ENCODE data around the gene DLGAP3. TPM values are rescaled to one million over a fixed set of nuclear protein-coding genes. Genes with fewer than 3 reads are reported as not detected.

The DLGAP3 gene
- total RNA-seq, 2 experiments from 2014 or later: 0.69 to 0.74 TPM

- Mint-ChIP-seq H3K36me3 (ENCODE audit: low read depth) (peaks cover 9% of the 10 kb centered on the region), H3K27me3 (ENCODE audit: low read depth) (no peaks in the 10 kb centered on the region), H3K27ac (no peak overlapping the region), H3K4me3 (no peak overlapping the region), H3K4me1 (ENCODE audit: low read depth) (peaks cover 42% of the 10 kb centered on the region), H3K9me3 (no peaks in the 10 kb centered on the region)
- DNase-seq: no peak
- intact Hi-C loops (cut with micrococcal nuclease): loop anchor here (10.0 kb wide), 2 partner anchors 698 to 918 kb away; partner anchors contain the start of genes KIAA0319L and NCDN
- CTCF ChIA-PET: interaction anchor here (0.6 to 0.9 kb wide), 3 partner anchors 11 to 573 kb away, joined by 3 to 4 read pairs (median 4); no protein-coding TSS in a partner anchor
These were observed 72.8 kb downstream of the DLGAP3 start for GRCh38 chr1:34856697-34857096.

GRCh38 chr1:34852677-34853217 lies 76.7 kb downstream of the DLGAP3 start:
- H3K4me3 Mint-ChIP-seq: no peak overlapping the region
- H3K27me3 Mint-ChIP-seq (ENCODE audit: low read depth): no peaks in the 10 kb centered on the region
- DNase-seq: peak; percentile 96
- peaks cover 29% of the 10 kb centered on the region for H3K4me1 Mint-ChIP-seq (ENCODE audit: low read depth)
- H3K9me3 Mint-ChIP-seq: no peaks in the 10 kb centered on the region
- H3K27ac Mint-ChIP-seq: peak overlapping the region; percentile 2
- H3K36me3 Mint-ChIP-seq (ENCODE audit: low read depth): peaks cover 24% of the 10 kb centered on the region
- CTCF ChIA-PET: interaction anchor here (0.6 to 2.2 kb wide), 28 partner anchors 9 to 967 kb away, joined by 3 to 19 read pairs (median 4); partner anchors contain the start of genes GJA4 and TMEM35B
- intact Hi-C loops (cut with micrococcal nuclease): loop anchor here (1.0 to 10.0 kb wide), 6 partner anchors 14 to 922 kb away; partner anchors contain the start of genes KIAA0319L and NCDN

GRCh38 chr1:34851431-34852105 lies 77.9 kb downstream of the DLGAP3 start:
- Mint-ChIP-seq H3K27ac (no peak overlapping the region), H3K9me3 (no peaks in the 10 kb centered on the region), H3K36me3 (ENCODE audit: low read depth) (peaks cover 24% of the 10 kb centered on the region), H3K4me1 (ENCODE audit: low read depth) (peaks cover 18% of the 10 kb centered on the region), H3K27me3 (ENCODE audit: low read depth) (no peaks in the 10 kb centered on the region), H3K4me3 (no peak overlapping the region)
- intact Hi-C loops (cut with micrococcal nuclease): loop anchor here (1.0 to 10.0 kb wide), 6 partner anchors 15 to 923 kb away; partner anchors contain the start of genes KIAA0319L and NCDN
- no peak for DNase-seq
- CTCF ChIA-PET: interaction anchor here (0.7 to 2.1 kb wide), 6 partner anchors 13 to 215 kb away, joined by 3 to 19 read pairs (median 4); partner anchors contain the start of gene GJA4

GRCh38 chr1:34850382-34850781 lies 79.1 kb downstream of the DLGAP3 start:
- DNase-seq: no peak
- Mint-ChIP-seq H3K9me3 (no peaks in the 10 kb centered on the region), H3K27ac (no peak overlapping the region), H3K4me1 (ENCODE audit: low read depth) (peaks cover 12% of the 10 kb centered on the region), H3K4me3 (no peak overlapping the region), H3K36me3 (ENCODE audit: low read depth) (peaks cover 21% of the 10 kb centered on the region), H3K27me3 (ENCODE audit: low read depth) (no peaks in the 10 kb centered on the region)
- CTCF ChIA-PET: no interaction called here
- intact Hi-C loops (cut with micrococcal nuclease): loop anchor here (10.0 kb wide), 2 partner anchors 704 to 924 kb away; partner anchors contain the start of genes KIAA0319L and NCDN

GRCh38 chr1:34847094-34847493 lies 82.4 kb downstream of the DLGAP3 start:
- H3K27me3 Mint-ChIP-seq (ENCODE audit: low read depth): no peaks in the 10 kb centered on the region
- CTCF ChIA-PET: interaction anchor here (1.1 kb wide), 1 partner anchor 61 kb away, joined by 3 read pairs; no protein-coding TSS in a partner anchor
- no peak overlapping the region for H3K4me3 Mint-ChIP-seq
- H3K4me1 Mint-ChIP-seq (ENCODE audit: low read depth): peaks cover 8% of the 10 kb centered on the region
- no peaks in the 10 kb centered on the region for H3K9me3 Mint-ChIP-seq
- peaks cover 17% of the 10 kb centered on the region for H3K36me3 Mint-ChIP-seq (ENCODE audit: low read depth)
- intact Hi-C loops (cut with micrococcal nuclease): no loop called here
- no peak overlapping the region for H3K27ac Mint-ChIP-seq
- no peak for DNase-seq

GRCh38 chr1:34846265-34846664 lies 83.2 kb downstream of the DLGAP3 start:
- no peak for DNase-seq
- H3K9me3 Mint-ChIP-seq: no peaks in the 10 kb centered on the region
- H3K4me3 Mint-ChIP-seq: no peak overlapping the region
- peaks cover 17% of the 10 kb centered on the region for H3K36me3 Mint-ChIP-seq (ENCODE audit: low read depth)
- intact Hi-C loops (cut with micrococcal nuclease): no loop called here
- no peaks in the 10 kb centered on the region for H3K27me3 Mint-ChIP-seq (ENCODE audit: low read depth)
- no peak overlapping the region for H3K27ac Mint-ChIP-seq
- H3K4me1 Mint-ChIP-seq (ENCODE audit: low read depth): peaks cover 8% of the 10 kb centered on the region
- CTCF ChIA-PET: no interaction called here

GRCh38 chr1:34845131-34845901 lies 84.1 kb downstream of the DLGAP3 start:
- Mint-ChIP-seq H3K4me1 (ENCODE audit: low read depth) (peaks cover 7% of the 10 kb centered on the region), H3K9me3 (no peaks in the 10 kb centered on the region), H3K36me3 (ENCODE audit: low read depth) (peaks cover 14% of the 10 kb centered on the region), H3K27me3 (ENCODE audit: low read depth) (no peaks in the 10 kb centered on the region), H3K27ac (no peak overlapping the region), H3K4me3 (no peak overlapping the region)
- intact Hi-C loops (cut with micrococcal nuclease): no loop called here
- no peak for DNase-seq
- CTCF ChIA-PET: interaction anchor here (0.6 to 1.9 kb wide), 2 partner anchors 7 to 405 kb away, joined by 3 to 9 read pairs; no protein-coding TSS in a partner anchor

GRCh38 chr1:34844252-34844634 lies 85.2 kb downstream of the DLGAP3 start:
- Mint-ChIP-seq H3K4me3 (no peak overlapping the region), H3K27me3 (ENCODE audit: low read depth) (no peaks in the 10 kb centered on the region), H3K9me3 (no peaks in the 10 kb centered on the region), H3K4me1 (ENCODE audit: low read depth) (peaks cover 5% of the 10 kb centered on the region), H3K27ac (no peak overlapping the region), H3K36me3 (ENCODE audit: low read depth) (peaks cover 10% of the 10 kb centered on the region)
- intact Hi-C loops (cut with micrococcal nuclease): no loop called here
- CTCF ChIA-PET: interaction anchor here (1.9 kb wide), 1 partner anchor 9 kb away, joined by 9 read pairs; no protein-coding TSS in a partner anchor
- DNase-seq: no peak

- no peak overlapping the region for H3K4me3 Mint-ChIP-seq
- DNase-seq: no peak
- CTCF ChIA-PET: interaction anchor here (1.9 kb wide), 1 partner anchor 9 kb away, joined by 9 read pairs; no protein-coding TSS in a partner anchor
- peaks cover 2% of the 10 kb centered on the region for H3K4me1 Mint-ChIP-seq (ENCODE audit: low read depth)
- H3K27ac Mint-ChIP-seq: no peak overlapping the region
- H3K36me3 Mint-ChIP-seq (ENCODE audit: low read depth): peaks cover 6% of the 10 kb centered on the region
- intact Hi-C loops (cut with micrococcal nuclease): no loop called here
- no peaks in the 10 kb centered on the region for H3K27me3 Mint-ChIP-seq (ENCODE audit: low read depth)
- no peaks in the 10 kb centered on the region for H3K9me3 Mint-ChIP-seq
These were observed 85.8 kb downstream of the DLGAP3 start for GRCh38 chr1:34843392-34844251.

GRCh38 chr1:34842952-34843371 lies 86.5 kb downstream of the DLGAP3 start:
- no peaks in the 10 kb centered on the region for H3K36me3 Mint-ChIP-seq (ENCODE audit: low read depth)

GRCh38 chr1:34842073-34842472 lies 87.4 kb downstream of the DLGAP3 start:
- Mint-ChIP-seq H3K27ac (no peak overlapping the region), H3K4me3 (no peak overlapping the region), H3K9me3 (no peaks in the 10 kb centered on the region), H3K4me1 (ENCODE audit: low read depth) (no peaks in the 10 kb centered on the region), H3K27me3 (ENCODE audit: low read depth) (no peaks in the 10 kb centered on the region), H3K36me3 (ENCODE audit: low read depth) (no peaks in the 10 kb centered on the region)
- DNase-seq: no peak
- CTCF ChIA-PET: interaction anchor here (1.3 kb wide), 1 partner anchor 11 kb away, joined by 6 read pairs; no protein-coding TSS in a partner anchor
- intact Hi-C loops (cut with micrococcal nuclease): no loop called here

More at GRCh38 chr1:34842952-34843371, 86.5 kb downstream of the DLGAP3 start:
- Mint-ChIP-seq H3K4me3 (no peak overlapping the region), H3K27me3 (ENCODE audit: low read depth) (no peaks in the 10 kb centered on the region), H3K9me3 (no peaks in the 10 kb centered on the region), H3K27ac (no peak overlapping the region), H3K4me1 (ENCODE audit: low read depth) (no peaks in the 10 kb centered on the region)
- no peak for DNase-seq
- CTCF ChIA-PET: interaction anchor here (1.3 kb wide), 1 partner anchor 10 kb away, joined by 6 read pairs; no protein-coding TSS in a partner anchor
- intact Hi-C loops (cut with micrococcal nuclease): no loop called here
